Common myeloid progenitor, CD34-positive (primary cell): Measurements from ENCODE around the gene KLB.
"Not testable (repeated sequence)": the region's sequence is repeated elsewhere in the genome, so short reads cannot be mapped to it uniquely, and the experiment has no call there.

Source experiments
- CTCF ChIA-PET: fragments of 350-600 bp; sonication (Branson Sonifier 250); formaldehyde crosslinking; loops from one replicate; lab custom pipeline; 2021; ENCODE audit warnings: antibody characterized with exemption; lab: Charles Lee
- POLR2A ChIA-PET: fragments of 350-600 bp; sonication (Branson Sonifier 250); formaldehyde crosslinking; loops from one replicate; lab custom pipeline; 2021; ENCODE audit warnings: antibody characterized with exemption; lab: Charles Lee
- DNase-seq, 3 donors: peaks; one replicate each; pipeline versions ENCODE4 v3.0.0 to v3.0.0-alpha.2; 2013
- H3K27ac ChIP-seq, 2 experiments: 1 replicate in 1 of 2; 2 replicates in 1 of 2; pipeline ENCODE4 v1.7.0; 2013; ENCODE audit warnings: inconsistent platforms in 2 of 2, low read length in 2 of 2, mild to moderate bottlenecking in 2 of 2, low read depth in 1 of 2, moderate library complexity in 1 of 2; ENCODE audit not compliant: severe bottlenecking in 2 of 2, insufficient read depth in 1 of 2, poor library complexity in 1 of 2
- H3K27me3 ChIP-seq, 5 experiments: replicated peaks in 2 of 5; 1 replicate in 3 of 5; 2 replicates in 2 of 5; pipeline versions ENCODE4 v1.6.1 to v1.7.0; 2013; ENCODE audit warnings: low read length in 4 of 5, mild to moderate bottlenecking in 2 of 5, moderate library complexity in 2 of 5, inconsistent platforms in 1 of 5; ENCODE audit not compliant: insufficient read depth in 5 of 5, control insufficient read depth in 4 of 5
- H3K36me3 ChIP-seq, 4 experiments: 1 replicate in 2 of 4; 2 replicates in 2 of 4; pipeline versions ENCODE4 v1.6.1 to v1.7.0; 2013; ENCODE audit warnings: low read length in 3 of 4, control low read depth in 1 of 4, mild to moderate bottlenecking in 1 of 4; ENCODE audit not compliant: control insufficient read depth in 4 of 4, insufficient read depth in 4 of 4
- H3K4me1 ChIP-seq, 4 experiments: 1 replicate in 3 of 4; 2 replicates in 1 of 4; pipeline versions ENCODE4 v1.6.1 to v1.7.1; 2013; ENCODE audit warnings: low read length in 3 of 4, mild to moderate bottlenecking in 3 of 4, control low read depth in 1 of 4, inconsistent platforms in 1 of 4, moderate library complexity in 1 of 4; ENCODE audit not compliant: control insufficient read depth in 4 of 4, insufficient read depth in 4 of 4; ENCODE audit errors: control extremely low read depth in 1 of 4
- H3K4me3 ChIP-seq, 7 experiments: 1 replicate in 4 of 7; 2 replicates in 3 of 7; pipeline versions ENCODE4 v1.5.1 to v1.7.0; 2013; ENCODE audit warnings: mild to moderate bottlenecking in 7 of 7, low read length in 6 of 7, moderate library complexity in 6 of 7, inconsistent platforms in 2 of 7, low read depth in 2 of 7, control low read depth in 1 of 7; ENCODE audit not compliant: insufficient read depth in 4 of 7, control insufficient read depth in 1 of 7; ENCODE audit errors: extremely low read depth in 1 of 7
- H3K9me3 ChIP-seq, 5 experiments: 1 replicate in 4 of 5; 2 replicates in 1 of 5; pipeline versions ENCODE4 v1.6.1 to v1.7.1; 2013; ENCODE audit warnings: low read length in 4 of 5, mild to moderate bottlenecking in 2 of 5, inconsistent platforms in 1 of 5, low read depth in 1 of 5, moderate library complexity in 1 of 5; ENCODE audit not compliant: control insufficient read depth in 4 of 5, insufficient read depth in 2 of 5; ENCODE audit errors: control extremely low read depth in 1 of 5
- WGBS: methylation state at CpG from one replicate; pipeline ENCODE4 v1.1.5; 2013; ENCODE audit not compliant: insufficient coverage; 5-methylcytosine and 5-hydroxymethylcytosine counted together

KLB gene

GRCh38 chr4:39365830-39366771, 40.6 kb upstream of the KLB start, which contains the start of gene RFC1:
Gene RFC1, minus strand, starts transcription at chr4:39366362. Its CDS starts 121 bp downstream, at chr4:39366241.
- Histone ChIP-seq H3K4me1 (peaks cover 11 to 24% (median 19%) of the 10 kb centered on the region in 4 experiments), H3K9me3 (peaks cover 0 to 3% (median 0%) of the 10 kb centered on the region in 5 experiments), H3K27me3 (peaks cover 0 to 3% (median 0%) of the 10 kb centered on the region in 5 experiments), H3K36me3 (no peaks in the 10 kb centered on the region), H3K27ac (peak within 1 kb of the TSS; percentile 74 to 82), H3K4me3 (peak within 1 kb of the TSS; percentile 80 to 96 (median 89))
- ChIA-PET CTCF (interaction anchor here (1.1 to 1.8 kb wide), 3 partner anchors 14 to 34 kb away, joined by 3 to 6 read pairs (median 4); no protein-coding TSS in a partner anchor), POLR2A (interaction anchor here (1.0 kb wide), 1 partner anchor 9 kb away, joined by 4 read pairs; no protein-coding TSS in a partner anchor)
- 0% methylated on average over 49 of the region's 60 CpGs for WGBS
- peak; percentile 95 to 97 (median 96) for DNase-seq

- POLR2A ChIA-PET: no interaction called here
- WGBS: 100% methylated on average over 5 of the region's 6 CpGs
- peaks cover 0 to 5% (median 0%) of the 10 kb centered on the region in 5 experiments for H3K9me3 ChIP-seq
Observed at GRCh38 chr4:39367166-39367565, 39.6 kb upstream of the KLB start.

GRCh38 chr4:39369301-39369700, 37.4 kb upstream of the KLB start:
- H3K4me3 ChIP-seq: no peak overlapping the region
- H3K27me3 ChIP-seq: peaks cover 0 to 3% (median 0%) of the 10 kb centered on the region in 5 experiments
- DNase-seq: peak; percentile 31 to 75 (median 60)
- H3K4me1 ChIP-seq: peaks cover 11 to 21% (median 18%) of the 10 kb centered on the region in 4 experiments
- H3K36me3 ChIP-seq: no peaks in the 10 kb centered on the region
- no CpG with 5 or more reads among the region's 4 CpGs for WGBS
- ChIA-PET CTCF (no interaction called here), POLR2A (interaction anchor here (0.7 kb wide), 1 partner anchor 1472 kb away, joined by 4 read pairs; no protein-coding TSS in a partner anchor)
- H3K9me3 ChIP-seq: peaks cover 0 to 5% (median 0%) of the 10 kb centered on the region in 5 experiments
- no peak overlapping the region for H3K27ac ChIP-seq

More at GRCh38 chr4:39367166-39367565, 39.6 kb upstream of the KLB start:
- H3K36me3 ChIP-seq: no peaks in the 10 kb centered on the region
- CTCF ChIA-PET: interaction anchor here (1.2 to 1.8 kb wide), 2 partner anchors 15 to 22 kb away, joined by 3 to 6 read pairs; no protein-coding TSS in a partner anchor
- H3K27me3 ChIP-seq: peaks cover 0 to 3% (median 0%) of the 10 kb centered on the region in 5 experiments
- no peak for DNase-seq
- H3K4me3 ChIP-seq: no peak overlapping the region
- H3K27ac ChIP-seq: no peak overlapping the region
- peaks cover 11 to 24% (median 19%) of the 10 kb centered on the region in 4 experiments for H3K4me1 ChIP-seq

- 91% methylated on average over 5 of the region's 6 CpGs for WGBS
- CTCF ChIA-PET, H3K36me3 ChIP-seq, H3K27ac ChIP-seq, H3K4me1 ChIP-seq, DNase-seq, H3K4me3 ChIP-seq, H3K27me3 ChIP-seq, POLR2A ChIA-PET, H3K9me3 ChIP-seq: not testable (repeated sequence)
Observed at GRCh38 chr4:39371209-39371608, 35.5 kb upstream of the KLB start.

GRCh38 chr4:39375478-39375877, 31.3 kb upstream of the KLB start:
- H3K27ac ChIP-seq: no peak overlapping the region
- H3K9me3 ChIP-seq: peaks cover 0 to 5% (median 0%) of the 10 kb centered on the region in 5 experiments
- ChIA-PET CTCF (no interaction called here), POLR2A (interaction anchor here (0.6 kb wide), 1 partner anchor 470 kb away, joined by 3 read pairs; no protein-coding TSS in a partner anchor)
- no peaks in the 10 kb centered on the region for H3K4me1 ChIP-seq
- H3K4me3 ChIP-seq: no peak overlapping the region
- no peak for DNase-seq
- peaks cover 0 to 6% (median 0%) of the 10 kb centered on the region in 5 experiments for H3K27me3 ChIP-seq
- H3K36me3 ChIP-seq: no peaks in the 10 kb centered on the region
- 95% methylated on average over 4 of the region's 4 CpGs for WGBS

- Histone ChIP-seq H3K4me3 (no peak overlapping the region), H3K9me3 (no peaks in the 10 kb centered on the region), H3K27ac (no peak overlapping the region), H3K36me3 (no peaks in the 10 kb centered on the region), H3K27me3 (no peaks in the 10 kb centered on the region), H3K4me1 (no peaks in the 10 kb centered on the region)
- DNase-seq: no peak
- CTCF ChIA-PET: no interaction called here
- POLR2A ChIA-PET: no interaction called here
- 100% methylated on average over 1 of the region's 1 CpG for WGBS
Observed at GRCh38 chr4:39383690-39384089, 23.0 kb upstream of the KLB start.
